NCI-H748 (cell line): ENCODE data around the gene GSTO2.

Source experiments
- DNase-seq: peaks from one replicate; lab custom pipeline; 2025; ENCODE audit not compliant: unreplicated experiment; lab: John Stamatoyannopoulos, UW

The GSTO2 gene

DNA sequence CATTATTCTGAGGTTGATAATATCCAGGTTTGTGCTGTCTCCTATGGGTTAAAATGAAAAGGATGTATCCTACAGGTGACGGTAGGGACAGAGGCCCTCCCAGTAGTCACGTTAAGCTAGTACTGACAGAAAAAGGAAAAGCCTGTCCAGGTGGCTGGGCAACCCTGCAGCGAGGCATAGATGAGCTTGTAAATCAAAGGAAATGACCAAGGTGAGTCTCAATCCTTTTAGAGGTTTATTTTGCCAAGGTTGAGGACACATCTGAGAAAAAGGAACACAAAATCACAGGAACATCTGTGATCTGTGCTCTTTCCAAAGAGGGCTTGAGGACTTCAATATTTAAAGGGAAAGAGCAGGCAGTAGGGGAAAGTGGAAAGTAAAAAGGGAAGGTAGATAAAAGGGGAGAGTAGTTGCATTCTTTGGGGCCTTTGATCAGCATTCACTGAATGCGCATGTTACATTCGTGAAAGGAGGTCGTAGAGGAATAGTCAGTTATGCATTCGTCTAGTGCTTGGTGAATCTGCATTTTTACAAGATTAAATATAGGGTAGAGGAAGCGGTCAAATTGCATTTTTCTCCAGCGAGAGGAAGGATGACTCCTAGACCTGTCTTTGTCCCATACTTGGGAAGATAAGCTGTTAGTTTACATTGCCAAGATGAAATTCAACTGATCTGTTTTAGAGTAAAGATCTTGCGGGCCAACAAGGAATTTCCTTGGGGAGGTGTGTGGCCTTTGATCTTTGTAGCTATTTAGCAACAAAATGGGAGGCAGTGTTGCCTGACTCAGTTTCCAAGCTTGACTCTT lies 15.2 kb upstream of the GSTO2 start:
- DNase-seq = no peak

DNA sequence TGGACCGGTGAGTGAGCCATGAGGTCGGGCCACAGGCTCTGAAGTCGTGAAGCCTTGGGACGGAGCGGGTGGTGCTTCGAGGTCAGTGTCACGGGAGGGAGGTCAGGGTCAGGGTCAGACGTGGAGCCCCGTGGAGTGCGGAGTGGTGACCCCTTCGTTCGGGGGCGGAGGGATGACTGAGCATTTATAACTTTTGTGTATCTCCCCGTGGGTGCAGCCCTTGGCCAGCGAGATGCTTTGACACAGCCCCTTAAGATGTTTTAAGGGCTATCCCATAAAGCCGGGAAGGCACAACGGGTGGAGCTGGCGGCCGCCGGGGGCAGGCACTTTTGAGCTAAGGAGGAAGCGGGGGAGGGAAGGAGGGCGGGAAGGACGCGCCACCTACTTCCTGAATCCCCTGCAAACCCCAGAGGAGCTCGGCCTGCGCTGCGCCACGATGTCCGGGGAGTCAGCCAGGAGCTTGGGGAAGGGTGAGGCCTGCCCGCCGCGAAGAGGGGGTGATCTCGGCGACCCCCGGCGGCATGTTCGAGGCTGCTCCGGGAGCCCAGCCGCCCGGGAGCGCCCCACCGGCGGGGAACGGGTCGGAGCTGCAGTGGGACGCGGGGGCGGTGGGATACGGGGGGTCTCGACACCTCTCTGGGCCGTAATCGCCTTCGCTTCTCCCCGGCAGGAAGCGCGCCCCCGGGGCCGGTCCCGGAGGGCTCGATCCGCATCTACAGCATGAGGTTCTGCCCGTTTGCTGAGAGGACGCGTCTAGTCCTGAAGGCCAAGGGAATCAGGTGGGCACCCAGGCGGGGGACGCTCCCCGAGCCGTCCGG lies 14.3 kb upstream of the GSTO2 start, which contains the start of gene GSTO1:
Gene GSTO1 (plus strand): TSS at position 400 of the 818 bp plus-strand sequence. CDS start 37 bp downstream, at position 437.
- peak; percentile 40 for DNase-seq

DNA sequence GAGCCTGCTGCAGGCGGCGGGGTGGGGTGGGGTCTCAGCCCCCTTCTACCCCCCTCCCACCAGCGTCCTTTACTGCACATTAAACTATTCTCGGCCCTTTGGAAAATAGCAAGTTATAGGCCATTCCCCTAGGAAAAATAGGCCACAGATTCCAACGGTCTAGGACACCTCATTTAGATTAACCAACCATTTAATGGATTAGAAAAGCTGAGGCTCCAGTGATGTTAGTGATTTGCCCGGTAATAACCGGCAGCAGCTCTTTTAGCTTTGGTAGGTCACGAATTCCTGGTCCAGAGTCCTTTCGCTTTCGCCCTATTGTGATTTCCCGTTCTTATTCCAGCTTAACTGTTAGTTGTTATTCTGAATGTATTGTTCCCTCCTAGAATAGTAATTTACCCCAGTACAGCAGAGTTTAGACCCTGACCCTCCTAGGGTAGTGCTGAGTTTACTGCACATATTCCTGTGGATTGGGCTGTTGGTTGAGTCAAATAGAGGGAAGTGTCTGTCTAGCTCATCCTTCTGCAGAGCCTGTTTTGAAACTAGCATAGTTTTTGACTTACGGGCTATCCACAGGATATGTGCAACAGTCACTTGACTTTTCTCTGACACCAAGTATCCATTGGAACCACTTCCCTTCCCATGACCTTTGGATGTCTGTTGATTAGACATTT lies 13.5 kb upstream of the GSTO2 start:
- DNase-seq = peak; percentile 22

DNA sequence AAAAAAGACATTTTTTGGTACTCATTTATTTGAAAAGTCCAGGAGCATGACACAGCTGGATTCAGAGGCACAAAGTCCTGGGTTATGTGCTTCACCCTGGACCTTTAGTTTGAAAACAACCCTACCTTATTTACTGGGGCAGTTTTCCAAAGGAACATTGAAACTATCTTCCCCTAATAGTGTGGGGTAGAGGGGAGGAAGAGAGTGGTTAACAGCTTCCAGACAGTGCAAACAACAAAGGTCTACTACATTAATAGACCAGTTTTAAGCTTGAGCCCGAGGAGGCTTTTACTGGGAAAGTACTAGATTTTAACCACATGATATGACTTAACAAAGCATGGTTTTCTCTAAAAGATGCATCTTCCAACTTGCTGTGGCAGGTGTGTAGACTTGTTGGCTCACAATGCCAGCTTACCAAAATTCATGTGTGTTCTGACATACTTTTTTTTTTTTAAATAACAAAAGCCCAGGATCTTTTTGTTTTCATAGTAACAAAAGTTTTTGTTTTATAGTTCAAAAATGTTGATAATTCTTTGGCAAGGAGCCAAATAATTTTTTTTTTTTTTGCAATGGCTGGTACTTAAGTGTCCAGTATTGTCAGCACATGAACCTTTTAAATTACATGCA lies 12.5 kb upstream of the GSTO2 start:
- DNase-seq = peak; percentile 29

DNA sequence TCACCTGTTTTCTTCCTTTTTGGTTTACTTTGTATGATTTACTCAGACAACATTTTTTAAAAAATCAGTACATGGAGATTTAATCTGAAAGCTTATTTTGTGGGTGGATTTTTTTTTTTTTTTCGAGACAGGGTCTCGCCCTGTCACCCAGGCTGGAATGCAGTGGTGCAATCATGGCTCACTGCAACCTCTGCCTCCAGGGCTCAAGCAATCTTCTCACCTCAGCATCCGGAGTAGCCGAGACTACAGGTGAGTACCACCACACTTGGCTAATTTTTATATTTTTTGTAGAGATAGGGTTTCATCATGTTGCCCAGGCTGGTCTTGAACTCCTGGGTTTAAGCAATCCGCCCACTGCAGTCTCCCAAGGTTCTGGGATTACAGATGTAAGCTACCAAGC lies 11.7 kb upstream of the GSTO2 start:
- DNase-seq = no peak

DNA sequence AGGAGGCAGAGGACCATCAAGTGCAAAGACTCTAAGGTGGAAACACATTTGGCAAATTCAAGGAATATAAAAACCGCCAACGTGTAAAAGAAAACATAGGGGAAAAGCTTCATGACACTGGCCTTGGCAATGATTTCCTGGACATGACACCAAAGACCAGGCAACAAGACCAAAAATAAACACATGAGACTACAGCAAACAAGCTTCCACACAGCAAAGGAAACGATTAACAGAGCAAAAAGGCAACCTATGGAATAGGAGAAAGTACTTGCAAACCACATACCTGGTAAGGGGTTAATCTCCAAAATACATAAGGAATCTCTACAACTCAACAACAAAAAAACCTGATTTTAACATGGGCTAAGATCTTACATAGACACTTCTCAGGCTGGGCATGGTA lies 10.8 kb upstream of the GSTO2 start:
- no peak for DNase-seq

DNA sequence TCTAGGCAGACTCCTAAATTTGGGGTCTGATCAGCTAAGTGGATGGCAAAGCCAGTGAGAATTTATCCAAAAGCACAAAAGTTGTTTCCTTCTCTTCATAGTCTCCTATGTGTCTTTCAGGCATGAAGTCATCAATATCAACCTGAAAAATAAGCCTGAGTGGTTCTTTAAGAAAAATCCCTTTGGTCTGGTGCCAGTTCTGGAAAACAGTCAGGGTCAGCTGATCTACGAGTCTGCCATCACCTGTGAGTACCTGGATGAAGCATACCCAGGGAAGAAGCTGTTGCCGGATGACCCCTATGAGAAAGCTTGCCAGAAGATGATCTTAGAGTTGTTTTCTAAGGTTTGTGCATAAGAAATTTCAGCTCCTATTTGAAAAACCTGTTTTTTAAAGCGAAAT lies 9.5 kb upstream of the GSTO2 start:
- DNase-seq = no peak

DNA sequence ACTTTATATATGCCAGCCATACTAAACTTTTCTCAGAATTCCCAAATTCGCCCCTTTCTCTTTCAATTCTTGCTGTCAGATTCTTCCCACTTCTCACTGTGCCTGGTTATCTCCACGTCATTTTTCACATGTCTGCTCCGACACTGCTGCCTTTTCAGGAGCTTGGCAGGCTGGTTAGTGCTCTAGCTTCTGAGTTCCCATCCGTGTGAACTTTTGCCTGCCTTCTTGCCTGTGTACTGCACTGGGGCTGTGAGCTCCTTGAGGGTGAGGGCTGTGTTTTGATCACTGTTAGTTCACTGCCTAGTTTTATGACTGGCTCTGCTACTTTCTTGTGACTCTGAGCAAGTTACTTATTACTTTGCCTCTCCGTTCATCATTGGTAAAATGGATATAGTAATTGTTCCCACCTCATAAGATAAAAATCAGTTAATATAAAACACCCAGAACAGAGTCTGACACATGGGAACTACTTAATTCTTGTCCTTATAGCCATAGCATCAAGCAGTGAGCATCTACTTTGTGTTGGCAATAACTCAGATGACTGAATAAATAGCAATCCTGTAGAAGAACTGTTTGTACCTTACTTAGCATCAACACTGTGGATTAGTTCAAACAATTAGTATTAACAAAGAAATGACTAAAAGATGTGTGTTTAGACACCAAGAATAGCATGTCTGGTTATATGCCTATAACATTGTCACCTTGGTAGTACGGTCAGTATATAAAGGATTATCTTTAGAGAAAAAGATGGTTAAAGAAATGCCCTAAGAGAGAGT lies 8.8 kb upstream of the GSTO2 start:
- DNase-seq = no peak

DNA sequence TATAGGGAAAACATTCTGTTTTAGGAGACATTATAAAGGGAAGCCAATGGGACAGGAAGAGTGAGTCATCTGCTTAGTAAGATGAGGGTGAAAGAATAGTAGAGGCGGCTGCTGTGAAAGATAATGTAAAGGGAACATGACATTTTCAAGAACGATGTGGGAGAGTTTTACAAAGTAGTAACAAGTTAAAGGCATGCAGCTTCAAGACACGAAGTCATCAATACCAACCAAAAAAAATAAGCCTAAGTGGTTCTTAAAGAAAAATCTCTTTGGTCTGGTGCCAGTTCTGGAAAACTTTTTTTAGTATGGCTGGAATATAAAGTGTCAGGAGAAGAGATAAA lies 8.2 kb upstream of the GSTO2 start:
- DNase-seq = no peak

DNA sequence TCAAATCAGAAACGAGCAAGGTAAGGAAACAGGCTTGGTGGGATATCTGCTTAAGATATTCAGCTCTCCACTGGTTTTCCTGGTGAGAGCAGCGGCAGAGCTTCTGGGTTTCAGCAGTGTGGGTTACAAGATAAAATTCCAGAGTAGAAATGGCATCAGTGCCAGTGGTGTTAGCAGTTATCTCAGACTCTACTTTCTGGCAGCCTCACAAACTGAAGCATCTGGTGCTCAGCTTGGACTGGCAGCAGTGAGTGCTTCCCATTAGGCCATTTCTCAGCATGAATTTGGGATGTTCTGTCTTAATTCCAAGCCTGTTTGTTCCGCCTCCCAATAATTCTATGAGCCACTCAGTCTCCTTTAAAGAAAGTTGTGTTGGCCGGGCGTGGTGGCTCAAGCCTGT lies 6.9 kb upstream of the GSTO2 start:
- no peak for DNase-seq

DNA sequence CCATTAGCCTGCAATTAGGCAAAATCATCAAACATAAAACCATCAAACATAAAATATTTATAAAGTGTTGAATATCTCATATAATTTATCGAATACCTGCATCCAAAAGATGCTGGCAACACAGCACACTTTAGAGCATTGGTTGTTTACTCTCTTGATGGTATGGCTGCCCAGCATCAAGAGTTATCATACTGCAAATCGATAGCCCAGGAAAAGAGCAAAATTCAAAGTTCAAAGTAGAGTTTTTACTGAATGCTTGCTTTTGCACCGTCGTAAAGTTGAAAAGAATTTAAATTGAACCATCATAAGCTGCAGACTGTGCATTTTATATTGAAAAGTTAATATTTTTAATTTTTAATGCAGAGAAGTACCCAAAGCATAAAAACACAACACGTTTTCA lies 4.2 kb upstream of the GSTO2 start:
- DNase-seq = no peak

DNA sequence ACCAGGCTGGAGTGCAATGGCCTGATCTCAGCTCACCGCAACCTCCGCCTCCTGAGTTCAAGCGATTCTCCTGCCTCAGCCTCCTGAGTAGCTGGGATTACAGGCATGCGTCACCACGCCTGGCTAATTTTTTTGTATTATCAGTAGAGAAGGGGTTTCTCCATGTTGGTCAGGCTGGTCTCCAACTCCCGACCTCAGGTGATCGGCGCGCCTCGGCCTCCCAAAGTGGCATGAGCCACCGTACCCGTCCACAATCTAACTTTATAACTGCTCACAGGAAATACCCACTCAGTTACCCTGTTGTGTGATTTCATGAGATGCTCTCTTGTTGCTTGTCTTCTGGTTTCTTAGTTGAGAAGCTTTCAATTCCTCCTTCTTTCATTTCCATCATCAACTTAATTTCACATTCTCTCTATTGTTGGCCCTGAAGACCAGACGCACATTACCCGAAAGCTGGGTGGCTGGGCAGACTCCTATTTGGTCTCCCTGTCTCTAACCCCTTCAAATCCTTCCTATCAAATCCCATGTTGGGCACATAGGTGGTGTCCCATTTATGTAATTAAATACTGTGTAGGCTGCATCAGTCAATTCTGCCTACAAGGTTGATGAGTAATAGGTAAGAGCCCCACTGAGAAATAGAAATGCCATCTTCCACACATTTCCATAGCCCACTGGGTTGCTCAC lies 1.1 kb upstream of the GSTO2 start:
- no peak for DNase-seq

DNA sequence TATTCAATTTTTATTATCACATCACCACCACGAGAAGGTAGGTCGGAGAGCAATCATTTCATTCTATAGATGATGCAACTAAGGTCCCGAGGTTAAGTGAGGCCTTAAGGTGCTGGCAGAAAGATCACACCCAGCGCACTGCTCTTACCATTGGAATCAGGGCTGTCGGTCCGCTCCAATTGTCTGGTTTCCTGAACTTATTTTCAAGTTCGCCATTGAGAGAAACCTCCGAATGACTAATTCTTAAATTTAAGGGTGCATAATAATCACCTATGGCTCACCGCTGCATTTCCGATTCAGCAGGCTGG lies 625 bp upstream of the GSTO2 start:
- no peak for DNase-seq

DNA sequence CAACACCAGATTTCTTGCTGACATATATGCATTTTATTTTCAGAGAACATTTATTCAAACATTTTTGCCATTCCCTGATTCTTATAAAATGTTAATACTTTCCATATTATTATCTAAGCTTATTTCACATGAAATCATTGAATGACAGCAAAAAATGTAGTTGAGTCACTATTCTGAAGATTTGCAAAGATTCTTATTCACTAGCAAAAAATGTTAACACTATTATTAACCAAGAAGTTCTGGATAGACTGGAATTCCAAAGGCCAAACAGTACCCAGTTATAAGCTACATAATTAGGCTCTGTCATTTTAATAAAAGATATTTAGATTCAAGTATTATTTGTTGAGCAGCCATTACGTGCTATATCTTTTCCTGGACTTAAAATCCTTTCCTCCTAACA lies 4.3 kb downstream of the GSTO2 start:
- no peak for DNase-seq

DNA sequence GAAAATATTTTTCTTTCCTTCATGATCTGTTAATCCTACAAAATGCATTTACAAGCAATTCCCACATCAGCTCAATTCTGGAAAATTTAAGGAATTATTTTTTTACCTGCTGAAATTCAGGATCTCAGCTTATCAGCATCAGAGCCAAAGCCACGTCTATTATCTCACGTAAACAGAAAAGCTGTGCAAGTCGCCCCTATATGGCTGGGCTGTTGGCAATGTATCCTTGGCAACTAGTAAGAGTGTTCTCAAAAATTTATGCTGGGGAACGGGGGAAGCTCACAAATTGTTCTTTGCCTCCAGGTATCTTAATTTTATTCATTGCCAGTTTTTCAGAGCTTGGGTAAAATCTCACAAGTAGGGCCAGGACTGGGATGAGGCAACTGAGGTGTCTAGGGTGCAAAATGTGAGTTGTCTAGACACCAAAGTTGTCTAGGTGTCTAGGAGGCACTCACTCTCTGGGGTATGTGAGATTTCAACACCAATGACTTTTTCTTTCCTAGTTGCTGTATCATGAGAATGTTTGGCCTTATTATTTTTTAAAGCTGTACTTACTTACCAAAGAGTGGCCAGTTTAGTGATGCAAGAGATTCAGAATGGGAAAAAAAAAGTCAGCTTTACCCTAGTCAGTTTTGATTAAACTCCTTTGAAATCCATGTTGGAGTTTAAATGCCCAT lies 5.1 kb downstream of the GSTO2 start:
- no peak for DNase-seq

DNA sequence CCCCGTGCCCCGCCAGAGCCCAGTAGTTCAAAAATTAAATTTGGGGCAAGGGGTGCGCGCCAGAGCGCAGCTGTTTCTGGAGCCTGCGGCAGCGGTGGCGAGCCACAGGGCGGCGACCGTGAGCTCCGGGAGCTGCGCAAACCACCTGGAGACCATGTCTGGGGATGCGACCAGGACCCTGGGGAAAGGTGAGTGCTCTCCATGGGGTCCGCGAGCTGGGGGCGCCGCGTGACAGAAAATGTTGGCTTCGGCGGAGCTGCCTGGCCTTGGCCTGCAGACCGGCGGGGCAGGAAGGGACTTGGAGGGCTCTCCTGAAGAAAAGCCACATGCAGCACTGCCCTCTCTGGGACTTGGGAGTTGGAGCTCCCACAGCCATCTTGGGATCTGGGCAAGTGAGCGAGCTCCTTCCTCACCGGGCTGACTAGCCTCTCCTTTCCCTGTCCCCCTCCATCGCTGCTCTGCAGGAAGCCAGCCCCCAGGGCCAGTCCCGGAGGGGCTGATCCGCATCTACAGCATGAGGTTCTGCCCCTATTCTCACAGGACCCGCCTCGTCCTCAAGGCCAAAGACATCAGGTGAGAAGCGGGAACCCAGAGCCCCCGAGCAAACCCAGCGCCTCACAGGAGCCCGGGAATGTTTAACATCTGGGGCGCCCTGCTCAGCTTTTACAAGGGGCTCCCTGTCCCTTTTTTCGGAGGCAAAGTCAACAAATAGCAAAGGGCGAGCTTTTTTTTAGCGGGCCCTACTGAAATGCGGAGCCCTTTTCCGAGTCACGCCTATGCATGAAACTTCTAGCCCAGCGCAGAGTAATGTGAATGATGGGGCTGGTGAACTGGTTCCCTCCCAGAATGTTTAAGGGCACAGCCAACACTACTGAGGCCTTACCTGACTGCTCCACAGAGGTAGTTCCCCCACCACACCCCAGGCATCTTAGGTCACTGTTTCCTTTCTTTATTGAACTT lies 6.1 kb downstream of the GSTO2 start:
- DNase-seq = peak; percentile 46

DNA sequence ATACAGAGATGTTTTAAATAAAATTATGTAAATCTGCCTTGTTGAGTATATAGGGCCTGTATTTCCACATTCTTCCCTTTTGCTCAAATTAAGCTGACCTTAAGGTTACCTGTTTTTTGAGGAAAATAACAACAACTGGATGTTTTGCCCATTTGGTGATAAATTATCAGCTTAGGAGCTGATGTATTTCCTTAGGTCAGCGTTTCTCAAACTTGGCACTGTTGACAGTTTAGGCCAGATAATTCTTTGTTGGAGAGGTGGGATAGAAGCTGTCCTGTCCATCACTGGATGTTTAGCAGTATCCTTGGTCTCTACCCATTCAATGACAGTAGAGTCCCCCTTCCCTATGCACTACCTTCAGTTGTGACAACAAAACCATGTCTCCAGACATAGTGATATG lies 7.2 kb downstream of the GSTO2 start:
- no peak for DNase-seq

DNA sequence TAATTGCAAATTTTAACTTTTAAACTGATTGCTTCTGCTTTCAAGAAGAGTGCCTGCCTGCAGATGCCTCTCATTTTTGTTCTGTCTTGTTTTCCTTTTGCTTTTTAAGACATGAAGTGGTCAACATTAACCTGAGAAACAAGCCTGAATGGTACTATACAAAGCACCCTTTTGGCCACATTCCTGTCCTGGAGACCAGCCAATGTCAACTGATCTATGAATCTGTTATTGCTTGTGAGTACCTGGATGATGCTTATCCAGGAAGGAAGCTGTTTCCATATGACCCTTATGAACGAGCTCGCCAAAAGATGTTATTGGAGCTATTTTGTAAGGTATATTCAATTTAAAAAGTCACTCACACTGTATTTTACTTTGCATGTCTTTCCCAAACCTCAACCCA lies 8.8 kb downstream of the GSTO2 start:
- DNase-seq = peak; percentile 71
